H54 (cell line): ENCODE measurements around the gene THBS2.
A peak's percentile ranks its signal among the peaks of the same experiment; 100 is the strongest.
"Not testable (repeated sequence)": the region's sequence is repeated elsewhere in the genome, so short reads cannot be mapped to it uniquely, and the experiment has no call there.

ENCODE experiments used
- DNase-seq: peaks from one replicate; pipeline ENCODE4 v3.0.0; 2011; ENCODE audit warnings: low spot score, mixed read lengths; ENCODE audit not compliant: insufficient read length
- FAIRE-seq: peaks from 3 replicates; lab custom pipeline; 2011; peaks lifted over from hg19 to GRCh38; lab: Jason Lieb, UNC
- POLR2A ChIP-seq: IDR thresholded peaks from 2 replicates; pipeline ENCODE4 v1.6.1; 2011; ENCODE audit warnings: low read depth, mild to moderate bottlenecking, low read length

THBS2 gene

GRCh38 chr6:169266261-169266660 lies 12.6 kb upstream of the THBS2 start:
- TF ChIP-seq POLR2A = no peak
- FAIRE-seq = no peak

GRCh38 chr6:169265486-169266131 lies 12.0 kb upstream of the THBS2 start:
- DNase-seq (no peak), FAIRE-seq (no peak)
- no peak for TF ChIP-seq POLR2A

More at GRCh38 chr6:169266261-169266660, 12.6 kb upstream of the THBS2 start:
- DNase-seq = no peak

DNA sequence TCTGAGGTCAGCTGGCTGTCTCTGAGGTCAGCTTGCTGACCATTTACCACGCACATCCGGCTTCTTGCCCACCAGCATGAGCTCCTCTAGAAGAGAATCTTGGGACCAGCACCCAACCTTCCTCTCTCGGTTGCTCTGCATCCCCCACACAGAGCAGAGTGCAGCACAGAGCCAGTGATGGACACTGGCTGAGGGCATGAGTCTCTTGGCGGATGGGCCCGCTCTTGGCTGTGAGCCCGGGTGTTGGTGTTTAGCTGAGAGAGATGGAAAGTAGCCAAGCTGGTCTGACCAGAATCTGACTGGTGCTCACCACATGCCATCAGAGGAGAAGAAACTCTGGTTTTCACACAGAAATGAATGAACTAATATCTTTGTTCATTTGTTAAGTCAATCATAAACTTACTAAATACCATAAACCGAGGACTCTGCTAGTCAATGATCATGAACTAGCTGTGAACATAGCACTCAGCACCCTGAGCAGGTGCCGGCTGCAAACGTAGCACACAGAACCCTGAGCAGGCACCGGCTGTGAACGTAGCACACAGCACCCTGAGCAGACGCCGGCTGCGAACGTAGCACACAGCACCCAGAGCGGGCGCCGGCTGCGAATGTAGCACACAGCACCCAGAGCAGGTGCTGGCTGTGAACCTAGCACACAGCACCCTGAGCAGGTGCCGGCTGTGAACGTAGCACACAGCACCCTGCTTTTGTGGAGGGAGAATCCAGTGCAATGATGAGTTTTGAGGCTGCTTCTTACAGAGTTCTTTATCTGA lies 10.4 kb upstream of the THBS2 start:
- DNase-seq (no peak), FAIRE-seq (no peak)
- TF ChIP-seq POLR2A = no peak

GRCh38 chr6:169263374-169263773 lies 9.7 kb upstream of the THBS2 start:
- FAIRE-seq (no peak), DNase-seq (no peak)
- no peak for TF ChIP-seq POLR2A

DNA sequence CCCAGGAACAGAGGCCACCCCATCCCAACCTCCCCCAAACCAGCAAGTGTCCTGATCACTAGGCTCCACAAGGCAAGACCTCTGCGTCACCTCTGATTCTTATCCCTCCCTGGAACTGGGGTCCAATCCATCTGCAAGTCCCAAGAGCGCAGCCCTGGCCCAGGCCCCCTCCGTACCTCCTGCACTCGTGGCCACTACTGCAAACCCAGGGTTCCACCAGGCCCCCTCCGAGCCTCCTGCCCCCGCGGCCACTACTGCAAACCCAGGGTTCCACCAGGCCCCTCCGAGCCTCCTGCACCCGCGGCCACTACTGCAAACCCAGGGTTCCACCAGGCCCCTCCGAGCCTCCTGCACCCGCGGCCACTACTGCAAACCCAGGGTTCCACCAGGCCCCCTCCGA lies 9.0 kb upstream of the THBS2 start:
- FAIRE-seq, DNase-seq: not testable (repeated sequence)

- TF ChIP-seq POLR2A = no peak
- DNase-seq = no peak
These were observed 2.9 kb upstream of the THBS2 start for GRCh38 chr6:169256518-169256917.

DNA sequence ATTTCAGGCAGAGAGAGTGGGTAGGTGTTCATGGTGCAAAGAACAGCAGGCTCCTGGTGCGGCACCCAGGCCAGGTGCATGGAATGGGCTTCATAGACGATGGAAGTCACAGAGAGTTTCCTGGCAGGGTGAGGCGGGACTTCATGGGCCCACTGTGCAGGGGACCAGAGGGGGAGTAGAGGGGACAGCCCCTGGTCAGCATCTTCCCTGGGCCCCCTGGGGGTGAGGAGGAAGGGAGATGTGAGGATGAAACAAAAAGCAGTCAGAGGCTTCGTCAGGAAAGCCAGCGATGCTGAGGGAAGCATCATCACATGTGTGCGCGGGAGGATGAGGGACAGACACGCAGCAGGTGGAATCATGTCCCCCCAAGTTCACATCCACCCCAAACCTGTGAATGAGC lies 2.4 kb upstream of the THBS2 start:
- DNase-seq (no peak), FAIRE-seq (no peak)

More at GRCh38 chr6:169256518-169256917, 2.9 kb upstream of the THBS2 start:
- FAIRE-seq = no peak

GRCh38 chr6:169255643-169256042 lies 2.0 kb upstream of the THBS2 start:
- FAIRE-seq (no peak), DNase-seq (no peak)
- no peak for TF ChIP-seq POLR2A

More for the DNA sequence above, 2.4 kb upstream of the THBS2 start:
- TF ChIP-seq POLR2A = no peak

DNA sequence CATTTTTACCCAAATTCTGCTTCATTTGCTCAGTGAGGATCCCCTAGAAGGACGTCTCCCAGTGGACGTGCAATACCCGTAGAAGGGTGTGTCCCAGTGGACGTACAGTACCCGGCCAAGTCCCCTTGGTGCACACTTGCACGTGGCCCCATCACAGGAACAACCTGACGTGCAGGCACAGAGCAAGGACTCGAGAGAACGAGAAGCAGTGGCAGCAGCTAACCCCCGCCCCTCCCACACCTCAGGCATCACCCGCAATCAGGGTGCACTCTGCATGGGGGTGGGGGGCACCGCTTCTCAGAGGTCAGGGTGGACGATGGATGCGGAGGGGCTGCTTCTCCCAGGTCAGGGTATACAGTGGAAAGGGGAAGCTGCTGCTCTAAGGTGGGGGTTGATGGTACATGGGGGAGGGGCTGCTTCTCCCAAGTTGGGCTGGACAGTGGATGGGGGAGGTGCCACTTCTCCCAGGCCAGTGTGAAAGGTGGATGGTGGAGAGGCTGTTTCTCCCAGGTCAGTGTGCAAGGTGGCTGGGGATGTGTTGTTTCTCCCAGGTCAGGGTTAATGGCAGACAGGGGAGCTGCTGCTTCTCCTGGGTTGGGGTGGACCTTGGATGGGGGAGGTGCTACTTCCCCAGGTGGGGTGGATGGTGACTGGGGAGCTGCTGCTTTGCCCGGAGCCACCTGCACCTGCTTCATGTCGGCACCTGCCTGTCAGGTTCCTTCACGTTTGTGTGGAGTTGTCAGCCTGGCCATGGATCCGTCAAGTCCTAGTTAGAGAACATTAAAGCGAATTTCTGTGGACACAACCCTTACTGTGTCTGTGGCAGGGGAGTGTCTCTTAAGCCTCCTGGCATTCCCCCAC lies 1.0 kb upstream of the THBS2 start:
- no peak for TF ChIP-seq POLR2A
- FAIRE-seq (no peak), DNase-seq (no peak)

- TF ChIP-seq POLR2A = no peak
- FAIRE-seq = no peak
- DNase-seq = no peak
These were observed 999 bp downstream of the THBS2 start for GRCh38 chr6:169252505-169253189.

DNA sequence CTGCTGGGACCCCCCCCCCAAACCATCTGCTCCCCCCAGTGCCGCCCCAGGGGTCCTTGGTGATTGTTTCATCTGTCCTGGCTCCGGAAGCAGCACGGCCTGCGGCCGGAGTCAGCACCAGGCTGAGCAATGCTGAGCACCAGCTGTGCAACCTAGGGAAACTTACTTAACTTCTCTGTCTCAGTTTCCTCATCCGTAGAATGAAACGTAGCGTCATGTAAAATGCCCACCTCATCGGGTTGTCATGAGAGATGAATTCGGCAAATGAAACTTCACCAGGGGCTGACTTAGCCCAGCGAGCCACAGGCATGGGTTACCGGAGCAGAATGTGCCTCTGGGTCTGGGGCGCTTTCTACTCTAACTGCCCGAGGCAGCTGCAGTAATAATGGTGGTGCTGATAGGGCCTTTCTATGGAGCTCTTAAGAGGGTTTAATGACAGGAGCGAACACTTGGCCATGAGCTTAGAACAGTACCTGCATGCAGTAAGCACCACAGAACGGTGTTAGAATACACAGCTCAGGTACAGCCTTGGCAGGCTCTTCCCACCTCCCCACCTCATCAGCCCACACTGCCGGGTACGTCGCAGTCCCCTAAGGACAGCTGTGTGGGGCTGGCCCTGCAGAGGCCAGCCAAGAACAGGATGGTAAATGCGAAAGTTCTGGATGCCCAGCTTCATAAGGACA lies 1.7 kb downstream of the THBS2 start:
- TF ChIP-seq POLR2A = no peak
- DNase-seq = no peak
- no peak for FAIRE-seq

DNA sequence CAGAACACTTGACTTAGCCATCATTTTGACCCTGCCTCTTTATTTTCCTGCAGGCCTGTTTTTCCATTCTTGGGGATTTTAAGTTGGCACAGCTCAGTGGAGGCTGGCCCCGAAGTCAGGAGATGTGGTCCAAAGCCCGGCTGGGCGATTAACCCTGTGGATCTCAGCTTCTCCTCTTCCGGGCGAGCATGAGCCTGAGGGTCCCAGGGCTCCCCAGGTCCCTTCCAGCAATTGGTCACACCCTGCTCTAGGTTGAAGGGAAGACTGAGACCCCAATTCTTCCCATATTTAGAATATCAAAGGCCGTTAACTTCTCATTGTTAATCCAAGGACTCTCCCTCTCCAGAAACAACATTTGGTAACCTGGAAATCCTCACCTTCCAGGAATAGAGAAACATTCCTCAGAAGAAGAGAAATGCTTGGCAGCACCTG lies 2.3 kb downstream of the THBS2 start:
- no peak for FAIRE-seq
- TF ChIP-seq POLR2A = no peak
- DNase-seq = no peak

GRCh38 chr6:169250660-169251059 lies 3.0 kb downstream of the THBS2 start:
- no peak for TF ChIP-seq POLR2A
- FAIRE-seq = no peak
- DNase-seq = peak; percentile 81
